Activated CD4-positive, alpha-beta T cell treated with anti-CD3 and anti-CD28 coated beads, Interleukin-2, Interleukin-4, amounts not matched to agents 100 ng/mL and 50 ng/mL, durations not matched to agents 16 hours and 8 hours (primary cell): ENCODE results near the gene IL22RA2.

Experiments
- DNase-seq: peaks from one replicate; pipeline ENCODE4 v3.0.0-alpha.2; 2020; ENCODE audit warnings: low spot score

IL22RA2 gene

DNA sequence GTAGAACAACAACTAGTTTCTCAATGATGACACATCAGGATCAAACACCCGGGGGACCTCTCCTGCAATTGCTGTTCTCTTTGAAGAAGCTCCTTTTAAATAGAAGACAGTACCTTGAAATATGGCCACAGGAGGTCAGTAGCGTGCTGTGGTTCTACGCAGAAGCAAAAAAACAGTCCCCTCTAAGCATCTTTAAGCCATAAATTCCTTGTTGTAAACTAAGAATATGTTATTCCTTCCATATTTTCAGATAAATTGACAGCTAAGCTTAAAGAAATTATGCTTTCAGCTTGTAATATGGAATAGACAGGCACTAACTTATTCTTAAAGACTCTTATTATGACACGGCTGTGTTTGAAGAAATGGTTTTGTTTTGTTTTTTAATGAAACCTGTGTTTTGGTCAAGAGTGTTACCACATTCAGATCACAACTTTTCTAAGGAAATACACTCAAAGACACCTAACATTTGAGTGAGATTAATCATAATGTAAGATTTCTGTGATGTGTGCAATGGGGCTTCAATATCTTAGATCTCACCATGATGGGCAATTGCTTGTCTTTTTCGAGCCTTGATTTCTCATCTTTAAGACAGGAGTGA, 78.9 kb downstream of the IL22RA2 start:
- peak; percentile 71 for DNase-seq
